ES-I3 (cell line): ENCODE data around the gene FER1L5.

ENCODE experiments used
- H3K36me3 ChIP-seq: 2 replicates; pipeline ENCODE4 v1.6.1; 2013; ENCODE audit warnings: mild to moderate bottlenecking, low read length, control low read depth, moderate library complexity; ENCODE audit not compliant: insufficient read depth
- H3K4me1 ChIP-seq: 2 replicates; pipeline ENCODE4 v1.6.1; 2013; ENCODE audit warnings: mild to moderate bottlenecking, control low read depth, low read length; ENCODE audit not compliant: insufficient read depth
- H3K9ac ChIP-seq: 2 replicates; pipeline ENCODE4 v1.6.1; 2013; ENCODE audit warnings: low read depth, mild to moderate bottlenecking, low read length, moderate library complexity
- H3K9me3 ChIP-seq: 2 replicates; pipeline ENCODE4 v1.6.1; 2013; ENCODE audit warnings: mild to moderate bottlenecking, low read length, moderate library complexity; ENCODE audit not compliant: control insufficient read depth, insufficient read depth

Gene FER1L5

DNA sequence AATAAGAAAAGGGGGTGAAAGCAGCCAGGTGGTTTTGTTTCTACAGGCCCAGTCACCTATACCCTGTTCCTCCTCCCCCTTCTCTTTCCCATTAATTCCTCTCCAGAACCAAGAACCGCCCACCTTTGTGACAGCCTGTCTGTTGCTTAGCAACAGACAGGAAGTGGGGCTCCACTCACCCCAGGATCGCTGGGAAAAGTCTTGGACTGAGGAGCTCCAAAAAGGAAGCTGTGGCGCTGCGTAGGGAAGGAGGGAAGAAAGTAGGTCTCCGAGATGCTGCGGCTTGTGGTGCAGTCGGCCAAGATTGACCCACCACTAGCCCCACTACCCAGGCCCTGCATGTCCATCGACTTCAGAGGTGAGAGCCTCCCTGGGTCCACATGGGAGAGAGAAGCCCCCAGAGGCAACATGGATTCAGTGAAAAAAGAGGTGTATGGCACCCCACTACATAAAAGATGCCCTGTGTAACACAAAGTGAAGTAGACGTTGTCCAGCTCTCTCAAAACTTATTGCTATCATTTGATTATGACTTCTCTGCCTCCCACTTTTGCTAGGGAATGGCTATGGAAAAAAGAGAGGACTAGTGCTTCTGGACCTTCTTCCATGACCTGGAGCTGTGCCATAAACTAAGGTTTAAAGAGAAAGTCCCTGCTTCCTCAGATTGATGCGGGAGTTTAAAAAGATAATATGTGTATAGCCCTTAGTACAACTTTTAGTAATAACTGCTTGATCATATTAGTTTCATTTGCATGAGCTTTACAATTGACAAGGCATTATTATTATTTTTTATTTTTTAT, at the start of gene FER1L5:
FER1L5 (plus strand) TSS at position 201 of the 797 bp plus-strand sequence; CDS start at position 274, 73 bp downstream.
- Histone ChIP-seq H3K36me3 (no peaks in the 10 kb centered on the region), H3K4me1 (0 out of 2 replicates have a peak, but pooled peaks cover 3% of the 10 kb centered on the region), H3K9me3 (no peaks in the 10 kb centered on the region), H3K9ac (peak within 1 kb of the TSS; percentile 44; the same call in 1 of the 2 replicates)

- no peaks in the 10 kb centered on the region for H3K4me1 ChIP-seq
- peaks cover 10% of the 10 kb centered on the region for H3K36me3 ChIP-seq
- H3K9ac ChIP-seq = no peak overlapping the region
- no peaks in the 10 kb centered on the region for H3K9me3 ChIP-seq
Measured at GRCh38 chr2:96594282-96594681, 48.3 kb upstream of the FER1L5 start.

DNA sequence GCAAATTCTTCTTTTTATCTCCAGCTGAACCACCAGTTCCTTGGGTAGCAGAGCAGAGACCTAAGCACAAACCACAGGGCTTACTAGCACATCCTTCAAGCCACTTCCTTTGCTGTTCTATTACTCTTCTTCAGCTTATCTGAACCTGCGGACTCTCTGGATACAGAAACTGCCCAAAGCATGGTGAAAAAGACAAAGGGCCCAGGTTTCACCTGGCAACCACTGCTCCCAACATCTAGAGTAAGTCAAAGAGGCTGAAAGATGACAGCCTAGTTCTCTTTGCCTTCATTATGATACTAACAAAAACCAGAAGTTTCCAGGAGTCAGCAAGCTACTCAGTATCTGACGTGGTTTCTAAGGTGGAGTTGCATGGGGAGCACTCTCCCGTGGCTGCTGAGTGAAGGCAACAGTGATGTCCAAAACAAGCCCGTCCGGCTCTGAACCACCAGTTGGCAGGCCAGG, 47.8 kb upstream of the FER1L5 start:
- no peak overlapping the region for H3K9ac ChIP-seq
- no peaks in the 10 kb centered on the region for H3K4me1 ChIP-seq
- no peaks in the 10 kb centered on the region for H3K9me3 ChIP-seq
- H3K36me3 ChIP-seq = peaks cover 10% of the 10 kb centered on the region

- H3K9me3 ChIP-seq = no peaks in the 10 kb centered on the region
- no peaks in the 10 kb centered on the region for H3K4me1 ChIP-seq
- peaks cover 16% of the 10 kb centered on the region for H3K36me3 ChIP-seq
- H3K9ac ChIP-seq = no peak overlapping the region
Measured at GRCh38 chr2:96596596-96596995, 46.0 kb upstream of the FER1L5 start.

DNA sequence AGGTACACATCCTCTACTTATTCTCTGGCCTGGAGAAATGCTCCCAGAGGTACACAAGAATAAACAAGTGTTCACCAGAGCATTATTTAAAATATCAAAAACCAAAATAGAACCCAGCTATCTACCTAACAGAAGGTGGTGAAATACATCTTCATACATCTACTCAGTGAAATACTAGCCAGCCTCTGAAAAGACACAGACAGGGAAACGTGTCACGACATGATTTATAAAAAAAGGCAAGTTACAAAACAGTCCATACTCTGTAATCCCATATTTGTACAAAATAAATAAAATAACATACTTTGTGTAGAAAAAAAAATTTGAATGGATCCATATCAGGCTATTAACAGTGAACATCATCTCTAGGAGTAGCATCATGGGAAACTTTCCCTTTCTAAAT, 42.6 kb upstream of the FER1L5 start:
- Histone ChIP-seq H3K36me3 (peaks cover 19% of the 10 kb centered on the region), H3K4me1 (no peaks in the 10 kb centered on the region), H3K9me3 (no peaks in the 10 kb centered on the region), H3K9ac (no peak overlapping the region)

DNA sequence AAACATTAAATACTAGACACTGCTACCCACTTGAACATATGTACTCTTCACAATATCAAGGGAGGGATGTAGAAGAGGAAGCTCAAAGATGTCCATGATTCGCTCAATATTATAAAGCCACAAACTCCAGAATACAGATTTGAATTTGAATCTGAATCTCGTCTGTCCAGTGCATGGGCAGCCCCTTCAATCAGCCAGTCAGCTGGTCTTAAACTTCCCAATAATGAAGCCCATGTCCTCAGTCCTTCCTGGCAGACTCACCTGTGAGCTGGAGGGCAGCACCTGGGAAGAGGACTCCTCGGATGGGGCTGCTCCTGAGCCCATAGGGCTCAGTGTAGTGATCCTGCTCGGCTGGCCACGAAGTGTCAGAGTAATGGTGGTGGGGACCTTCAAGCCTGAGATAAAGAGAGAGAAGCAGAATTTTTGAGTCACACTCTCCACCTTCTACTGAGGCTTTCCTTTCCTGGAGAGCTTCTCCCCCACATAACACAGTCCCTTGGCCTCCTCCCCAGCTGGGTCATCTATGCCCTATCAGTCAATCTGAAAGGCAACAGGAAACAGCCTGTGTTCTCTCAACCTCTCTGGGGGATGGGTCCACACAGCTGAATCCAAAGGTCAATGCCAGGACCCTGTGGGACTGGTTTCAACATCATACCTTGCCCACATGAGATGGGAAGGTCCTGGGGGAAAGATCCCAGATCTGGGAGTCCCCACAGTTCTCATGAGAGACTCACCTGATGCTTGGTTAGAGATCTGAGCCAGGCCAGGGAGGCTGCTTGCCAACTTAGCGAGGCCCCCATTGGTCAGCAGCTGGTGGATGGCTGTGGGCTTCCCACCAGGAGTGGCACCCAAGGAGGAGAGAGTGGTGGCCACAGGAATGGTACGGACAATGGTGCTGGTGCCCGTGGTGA, 40.9 kb upstream of the FER1L5 start:
- Histone ChIP-seq H3K4me1 (no peaks in the 10 kb centered on the region), H3K9me3 (no peaks in the 10 kb centered on the region), H3K36me3 (peaks cover 26% of the 10 kb centered on the region), H3K9ac (no peak overlapping the region)

- H3K9me3 ChIP-seq = no peaks in the 10 kb centered on the region
- H3K36me3 ChIP-seq = peaks cover 32% of the 10 kb centered on the region
- H3K9ac ChIP-seq = no peak overlapping the region
- H3K4me1 ChIP-seq = no peaks in the 10 kb centered on the region
Measured at GRCh38 chr2:96602330-96602823, 40.2 kb upstream of the FER1L5 start.

GRCh38 chr2:96604104-96604503, 38.5 kb upstream of the FER1L5 start:
- Histone ChIP-seq H3K36me3 (peaks cover 45% of the 10 kb centered on the region), H3K4me1 (no peaks in the 10 kb centered on the region; the same call in 1 of the 2 replicates), H3K9ac (no peak overlapping the region), H3K9me3 (no peaks in the 10 kb centered on the region)

DNA sequence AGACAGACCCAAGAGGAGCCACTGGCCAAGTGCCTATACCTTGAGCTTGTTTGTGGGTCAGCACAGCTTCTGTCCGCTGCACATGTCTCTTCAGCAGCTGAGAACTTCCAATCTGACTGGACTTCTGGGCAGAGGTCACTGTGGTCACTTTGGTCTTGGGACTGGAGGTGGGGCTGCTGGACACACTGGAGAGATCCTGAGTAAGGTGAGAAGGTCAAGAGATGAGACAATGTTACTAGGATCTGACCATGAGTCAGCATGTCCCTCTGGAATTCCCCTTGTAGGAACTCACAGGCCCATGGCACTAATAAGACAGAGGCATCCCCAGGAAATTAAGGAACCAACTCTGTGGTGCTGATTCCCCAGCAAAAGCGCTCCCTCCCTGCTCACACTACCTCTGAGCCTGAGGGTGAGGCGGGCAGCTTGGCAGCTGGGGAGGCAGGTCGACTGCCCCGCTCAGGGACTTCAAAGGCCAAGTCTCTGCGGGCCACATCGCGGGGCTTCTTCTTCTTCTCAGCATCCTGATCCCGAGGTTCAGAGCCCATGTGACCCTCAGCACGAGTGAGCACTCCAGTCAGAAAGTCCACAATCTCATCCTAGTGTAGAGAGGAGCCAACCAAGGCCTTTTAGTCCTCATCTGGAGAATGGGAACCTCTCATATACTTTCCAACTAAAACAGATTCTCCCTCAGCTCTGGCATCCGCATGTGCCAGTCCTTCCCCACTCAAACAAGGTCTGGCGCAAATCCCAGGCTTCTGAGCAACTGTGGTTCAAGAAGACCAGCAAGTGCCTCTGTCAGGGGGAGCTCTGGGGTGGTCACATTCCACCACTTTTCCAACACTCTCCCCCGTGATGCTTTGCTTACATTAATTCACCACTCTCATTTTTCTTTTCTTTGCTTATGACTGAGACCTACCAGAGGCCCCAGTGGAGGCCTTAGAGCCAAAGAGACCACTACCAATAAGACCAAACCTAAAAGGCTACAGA, 33.8 kb upstream of the FER1L5 start:
- Histone ChIP-seq H3K36me3 (peaks cover 67% of the 10 kb centered on the region), H3K9ac (no peak overlapping the region), H3K9me3 (no peaks in the 10 kb centered on the region), H3K4me1 (no peaks in the 10 kb centered on the region; the same call in 1 of the 2 replicates)

- Histone ChIP-seq H3K4me1 (no peaks in the 10 kb centered on the region), H3K9me3 (no peaks in the 10 kb centered on the region), H3K36me3 (peaks cover 30% of the 10 kb centered on the region), H3K9ac (no peak overlapping the region)
Measured at GRCh38 chr2:96616128-96616527, 26.4 kb upstream of the FER1L5 start.

DNA sequence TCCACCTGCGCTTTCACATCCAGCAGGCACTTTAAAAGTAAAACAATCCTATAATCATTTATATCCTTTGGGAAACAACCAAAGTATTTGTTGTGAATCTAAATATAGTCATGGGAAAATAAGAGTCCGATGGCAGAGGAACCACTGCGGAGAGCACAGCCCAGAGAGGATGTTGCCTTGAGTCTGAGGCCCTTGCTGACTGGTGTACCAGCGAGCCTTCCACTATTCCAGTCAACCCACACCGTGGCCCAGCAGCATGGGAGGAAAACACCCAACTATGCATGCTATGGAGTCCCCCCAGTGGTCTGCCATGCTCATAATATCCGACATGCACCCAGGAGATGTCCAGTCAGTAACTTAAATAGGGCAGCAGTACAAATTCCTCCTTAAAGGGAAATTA, 26.0 kb upstream of the FER1L5 start:
- no peak overlapping the region for H3K9ac ChIP-seq
- H3K9me3 ChIP-seq = no peaks in the 10 kb centered on the region
- H3K36me3 ChIP-seq = peaks cover 26% of the 10 kb centered on the region
- H3K4me1 ChIP-seq = no peaks in the 10 kb centered on the region

DNA sequence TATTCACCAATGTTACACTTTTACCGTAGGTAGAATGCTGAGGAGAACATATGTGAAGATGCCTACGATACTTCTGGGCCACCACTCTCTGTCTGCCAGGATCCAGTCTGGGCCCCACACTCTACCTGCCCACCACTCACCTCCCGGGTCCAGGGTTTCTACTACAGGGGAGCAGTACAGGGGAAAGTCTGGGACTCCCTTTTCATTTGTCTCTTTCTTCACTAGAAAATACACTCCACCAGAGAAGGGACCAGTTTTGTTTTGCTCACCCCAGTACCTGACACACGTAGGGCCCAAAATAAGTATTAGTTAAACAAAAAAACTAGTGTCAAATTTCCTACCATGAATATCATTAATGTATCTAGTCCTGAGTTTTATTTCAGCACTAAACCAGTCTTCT, 25.6 kb upstream of the FER1L5 start:
- Histone ChIP-seq H3K4me1 (no peaks in the 10 kb centered on the region), H3K36me3 (peaks cover 25% of the 10 kb centered on the region), H3K9me3 (no peaks in the 10 kb centered on the region), H3K9ac (no peak overlapping the region)

DNA sequence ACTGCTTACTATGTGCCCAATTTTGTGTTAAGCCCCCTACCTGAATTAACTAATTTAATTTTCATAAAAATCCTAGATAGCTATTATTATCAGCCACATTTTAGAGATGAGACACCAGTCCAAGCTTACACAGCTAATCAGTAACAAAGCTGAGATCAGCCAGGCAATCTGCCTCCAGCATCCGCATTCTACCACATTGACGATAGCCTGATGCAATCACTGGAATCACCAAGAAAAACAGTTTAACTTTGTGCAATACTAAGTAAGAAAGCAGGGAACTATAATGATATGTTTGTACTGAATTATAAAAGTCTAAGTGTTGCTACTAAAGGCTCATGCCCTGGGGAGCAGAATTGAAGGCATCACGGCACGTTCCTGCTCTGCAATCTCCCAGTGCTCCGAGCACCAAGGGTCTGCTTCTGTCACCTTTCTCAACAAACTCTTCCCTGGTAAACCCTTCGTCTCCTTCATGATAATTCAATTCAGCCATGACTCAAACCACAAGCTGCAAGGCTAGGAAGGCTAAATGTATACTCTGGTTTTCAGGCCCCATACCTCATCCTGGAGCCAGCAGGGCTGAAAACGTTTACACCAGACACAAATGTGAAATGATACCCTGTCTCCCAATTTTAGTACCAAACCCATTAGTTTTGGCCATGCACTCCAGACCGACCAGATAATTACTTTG, 23.8 kb upstream of the FER1L5 start:
- H3K36me3 ChIP-seq = peaks cover 11% of the 10 kb centered on the region; the same call in 1 of the 2 replicates
- H3K4me1 ChIP-seq = no peaks in the 10 kb centered on the region
- no peaks in the 10 kb centered on the region for H3K9me3 ChIP-seq
- no peak overlapping the region for H3K9ac ChIP-seq
